ENCODE measurements around the gene ZNF169.
"Not testable (repeated sequence)": the region's sequence is repeated elsewhere in the genome, so short reads cannot be mapped to it uniquely, and the experiment has no call there.

GRCh38 chr9:94277029-94277428 is 17.9 kb downstream of the ZNF169 start:
- not testable (repeated sequence) for TF ChIP-seq CTCF (IDR thresholded peaks at IDR 0.05; ENCODE audit: low read length); EZH2 (IDR thresholded peaks at IDR 0.05; ENCODE audit: borderline replicate concordance, low read length)

Measured in OCI-LY1 (cell line).